DMS79 treated with DMSO at 0.1 percent for 48 hours (cell line): ENCODE measurements around the gene RAB3GAP2.
"Not testable (repeated sequence)": the region's sequence is repeated elsewhere in the genome, so short reads cannot be mapped to it uniquely, and the experiment has no call there.

Source experiments
- DNase-seq: peaks from one replicate; lab custom pipeline; 2025; lab: John Stamatoyannopoulos, UW

The RAB3GAP2 gene

DNA sequence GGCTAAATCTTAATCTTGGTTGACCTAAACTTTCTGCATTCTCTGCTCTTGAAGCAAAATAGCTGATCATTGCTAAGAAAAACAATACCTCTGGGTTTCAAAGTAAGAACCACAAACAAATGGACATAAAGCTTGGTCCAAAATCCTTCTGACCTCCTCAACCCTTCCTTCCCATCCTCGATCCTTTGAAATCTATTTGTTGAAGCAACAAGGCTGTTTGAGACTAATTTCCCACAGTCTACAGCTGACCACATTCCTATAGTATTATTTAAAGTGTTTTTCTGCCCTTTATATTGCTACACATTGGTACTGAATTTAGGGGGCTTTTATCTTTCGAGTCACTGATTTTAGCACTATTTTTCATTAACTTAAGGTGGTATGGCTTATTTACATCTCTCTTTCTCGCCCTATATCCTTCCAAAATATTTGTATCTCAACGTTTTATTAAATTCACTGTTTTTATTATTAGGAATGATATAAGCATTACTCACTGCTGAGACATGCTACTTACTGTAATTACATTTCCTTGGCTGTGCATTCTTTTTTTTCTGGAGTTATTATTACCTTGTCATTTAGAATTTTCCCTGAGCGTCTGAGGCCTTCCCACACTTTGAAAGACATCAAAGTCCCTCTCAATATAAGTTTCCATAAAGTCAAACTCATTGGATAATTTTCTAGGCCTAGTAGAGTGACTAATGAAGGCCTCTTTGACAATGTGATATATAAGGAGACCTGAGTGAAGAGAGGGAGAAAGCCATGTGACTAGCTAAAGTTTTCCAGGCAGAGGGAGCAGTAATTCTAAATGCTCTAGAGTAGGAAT, 73.9 kb downstream of the RAB3GAP2 start:
- DNase-seq: no peak

DNA sequence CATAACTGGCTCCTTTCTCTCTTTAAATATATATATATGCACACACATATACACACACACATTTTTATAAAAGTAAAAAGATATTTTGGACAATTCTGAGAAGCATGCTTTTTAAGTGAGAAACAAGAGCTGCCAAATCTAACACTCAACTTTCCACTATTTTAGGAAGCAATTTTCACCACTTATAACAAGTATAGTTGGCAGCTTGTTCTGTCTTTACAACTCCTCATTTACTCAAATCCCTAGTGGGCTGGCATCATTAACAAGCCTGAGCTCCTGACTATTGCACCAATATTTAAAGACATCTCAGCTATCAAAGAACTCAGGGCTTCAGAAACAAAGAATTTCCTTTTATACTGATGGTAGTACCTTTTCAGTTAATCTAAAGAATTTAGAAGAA, 76.6 kb downstream of the RAB3GAP2 start:
- DNase-seq: no peak

DNA sequence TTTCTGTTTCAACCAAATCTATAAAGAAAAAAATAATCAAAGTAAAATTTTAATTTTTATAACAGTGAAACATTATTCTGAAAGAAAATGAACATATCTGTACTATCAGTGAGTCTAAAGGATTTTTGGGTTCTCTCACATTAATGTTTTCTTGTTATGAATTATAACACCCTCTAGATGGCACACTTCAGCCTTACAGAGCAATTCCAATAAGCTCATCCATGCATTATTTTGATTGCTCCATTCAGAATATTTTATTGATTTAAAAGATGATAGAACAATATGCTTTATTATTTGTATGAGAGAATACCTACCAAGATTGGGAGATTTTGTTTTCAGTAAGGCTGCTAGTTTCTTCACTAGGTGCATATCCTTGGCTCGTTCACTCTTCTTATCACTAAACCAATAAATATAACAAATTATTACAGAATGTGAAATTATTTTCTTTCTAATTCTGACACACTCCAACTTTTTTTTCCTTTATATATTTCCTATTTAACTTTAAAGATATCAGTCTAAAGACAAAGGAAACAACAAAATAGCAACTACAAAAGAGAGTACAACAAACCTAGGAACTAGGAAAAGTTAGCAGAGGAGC, 82.4 kb downstream of the RAB3GAP2 start:
- peak; percentile 40 for DNase-seq

DNA sequence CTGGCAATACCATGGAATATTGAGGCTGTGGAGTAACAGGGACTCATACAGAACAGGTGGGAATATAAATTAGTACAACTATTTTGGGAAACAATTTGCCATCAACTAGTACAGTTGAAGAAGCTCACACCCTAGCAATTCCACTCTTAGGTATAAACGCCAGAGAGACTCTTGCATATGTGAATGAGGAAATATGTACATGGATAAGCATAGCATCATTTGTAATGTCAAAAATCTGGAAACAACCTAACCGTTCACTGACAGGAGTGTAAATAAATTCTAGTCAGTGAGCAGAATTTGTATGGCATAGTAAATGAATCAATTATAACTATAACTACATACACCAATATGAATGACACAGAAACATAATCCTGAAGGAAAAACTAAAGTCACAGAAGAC, 83.7 kb downstream of the RAB3GAP2 start:
- DNase-seq: no peak

DNA sequence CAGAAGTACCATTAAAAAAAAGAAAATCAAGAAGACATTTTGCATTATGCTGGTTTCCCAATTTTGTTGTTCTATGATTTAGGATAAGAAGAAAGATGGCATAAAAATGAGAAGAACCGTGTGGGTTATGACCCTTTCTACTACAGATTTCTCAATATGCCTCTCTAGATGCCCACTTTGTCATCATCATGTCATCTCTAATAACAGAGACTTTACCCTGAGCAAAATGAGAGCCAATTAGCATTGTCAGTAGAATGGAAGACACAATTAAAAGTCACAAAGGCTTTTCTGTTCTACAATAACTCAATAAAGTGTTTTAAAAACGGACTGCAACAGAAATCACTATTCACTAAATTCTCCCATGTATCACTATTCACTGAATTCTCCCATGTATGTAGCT, 85.5 kb downstream of the RAB3GAP2 start:
- no peak for DNase-seq

DNA sequence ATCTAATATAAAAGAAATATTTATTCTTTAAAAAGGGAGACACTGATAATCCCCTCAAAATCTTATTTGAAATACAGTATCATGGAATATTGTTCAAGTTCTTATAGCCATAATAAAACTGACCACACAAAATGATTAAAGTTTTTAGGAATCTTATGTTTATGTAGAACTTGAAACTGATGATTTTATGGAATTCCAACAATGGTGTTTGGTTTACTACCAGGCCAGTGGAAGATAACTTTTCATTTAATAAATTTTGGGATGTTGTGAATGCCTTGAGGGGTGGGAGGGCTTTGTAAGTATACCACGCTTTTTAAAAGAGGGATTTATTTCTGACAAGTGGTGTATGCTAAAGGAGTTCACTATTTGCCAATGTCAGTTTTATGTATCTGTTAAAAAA, 87.7 kb downstream of the RAB3GAP2 start:
- no peak for DNase-seq

DNA sequence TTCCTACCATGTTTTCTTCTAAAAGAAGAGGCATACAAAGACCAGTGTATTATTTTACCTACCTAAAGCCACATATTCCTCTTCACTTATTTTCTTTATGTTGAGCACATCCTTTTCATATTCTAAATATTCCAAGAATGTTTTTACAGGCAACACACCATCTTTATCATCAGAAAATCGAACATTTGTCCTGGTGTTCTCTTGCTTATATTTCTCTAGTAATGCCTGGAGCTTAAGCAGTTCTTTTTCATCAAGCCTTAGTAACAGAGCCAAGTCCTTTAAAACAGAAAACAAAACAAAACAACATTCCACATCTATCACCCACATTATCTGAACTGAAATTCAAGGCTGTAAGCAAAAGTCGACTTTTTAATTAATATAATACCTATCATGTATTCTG, 89.6 kb downstream of the RAB3GAP2 start:
- no peak for DNase-seq

DNA sequence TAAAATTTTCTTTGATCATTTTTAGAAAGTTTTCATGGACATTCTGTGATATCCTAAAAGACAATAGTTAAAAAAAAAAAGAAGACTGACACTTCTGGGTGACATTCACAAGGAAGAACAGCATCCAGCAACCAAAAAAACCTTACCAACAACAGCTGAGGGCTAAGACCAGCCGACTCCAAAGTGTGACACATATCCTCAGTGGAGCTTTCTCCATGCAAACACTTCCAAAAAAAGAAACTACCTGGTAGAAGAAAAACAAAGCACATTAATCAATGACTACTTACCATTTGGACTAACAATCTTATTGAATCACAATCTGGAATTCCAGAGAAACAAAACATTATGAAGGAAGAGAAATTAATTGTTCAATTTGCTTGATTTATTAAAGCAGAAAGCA, 90.1 kb downstream of the RAB3GAP2 start:
- no peak for DNase-seq

DNA sequence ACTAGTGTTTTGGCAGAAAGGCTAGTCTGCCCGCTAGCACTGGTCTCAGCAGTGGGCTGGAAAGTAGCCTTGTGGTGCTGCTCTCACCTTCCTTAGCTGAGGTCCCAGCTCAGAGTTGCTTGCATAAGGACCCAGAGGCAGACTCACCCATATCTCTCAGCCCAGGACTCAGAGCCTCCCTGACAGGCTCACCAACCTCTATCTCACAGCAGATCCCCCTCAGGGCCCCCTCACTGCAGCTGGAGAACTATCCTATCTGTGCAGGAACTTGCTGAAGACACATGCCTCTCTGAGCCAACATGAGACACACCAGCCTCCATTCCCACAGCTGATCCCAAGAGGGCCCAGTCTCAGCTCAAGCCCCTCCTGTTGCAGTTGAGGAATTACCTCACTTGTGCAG, 95.7 kb downstream of the RAB3GAP2 start:
- DNase-seq: no peak

DNA sequence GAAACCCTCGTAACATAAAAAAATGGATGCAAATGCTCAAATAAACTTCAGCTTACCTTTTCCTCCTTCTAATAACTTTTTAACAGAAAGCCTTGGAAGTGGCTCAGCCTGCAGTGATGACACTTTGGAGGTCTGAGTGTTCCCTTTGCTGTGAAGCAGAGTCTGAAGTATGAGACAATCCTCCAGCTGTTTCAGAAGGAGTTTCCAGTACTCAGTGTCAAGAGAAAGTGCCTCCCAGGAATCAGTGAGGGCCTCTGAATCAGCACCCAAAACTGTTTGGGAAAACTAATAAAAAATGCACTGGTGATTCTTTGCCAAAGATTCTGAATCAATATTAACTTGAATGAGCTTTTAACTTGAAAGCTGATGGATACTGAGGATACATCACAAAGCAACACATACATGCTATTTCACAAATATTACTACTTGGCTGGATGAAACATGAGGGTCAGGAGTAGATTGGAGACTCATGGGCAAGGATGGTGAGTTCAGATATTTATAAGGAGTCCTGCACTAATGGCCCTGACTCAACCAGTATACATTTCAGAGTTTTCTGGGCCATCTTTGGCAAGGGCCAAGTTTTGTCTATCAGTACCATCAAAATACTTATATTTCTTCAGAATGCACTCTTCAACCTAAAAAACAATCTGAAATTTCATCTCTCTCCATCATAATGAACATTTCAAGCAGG, 101.3 kb downstream of the RAB3GAP2 start:
- DNase-seq: no peak

DNA sequence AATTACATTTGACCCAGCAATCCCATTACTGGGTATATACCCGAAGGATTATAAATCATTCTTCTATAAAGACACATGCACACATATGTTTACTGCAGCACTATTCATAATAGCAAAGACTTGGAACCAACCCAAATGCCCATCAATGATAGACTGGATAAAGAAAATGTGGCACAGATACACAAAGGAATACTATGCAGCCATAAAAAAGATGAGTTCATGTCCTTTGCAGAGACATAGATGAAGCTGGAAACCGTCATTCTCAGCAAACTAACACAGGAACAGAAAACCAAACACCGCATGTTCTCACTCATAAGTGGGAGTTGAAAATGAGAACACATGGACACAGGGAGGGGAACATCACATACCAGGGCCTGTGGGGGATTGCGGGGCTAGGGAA, 102.4 kb downstream of the RAB3GAP2 start:
- DNase-seq: not testable (repeated sequence)

DNA sequence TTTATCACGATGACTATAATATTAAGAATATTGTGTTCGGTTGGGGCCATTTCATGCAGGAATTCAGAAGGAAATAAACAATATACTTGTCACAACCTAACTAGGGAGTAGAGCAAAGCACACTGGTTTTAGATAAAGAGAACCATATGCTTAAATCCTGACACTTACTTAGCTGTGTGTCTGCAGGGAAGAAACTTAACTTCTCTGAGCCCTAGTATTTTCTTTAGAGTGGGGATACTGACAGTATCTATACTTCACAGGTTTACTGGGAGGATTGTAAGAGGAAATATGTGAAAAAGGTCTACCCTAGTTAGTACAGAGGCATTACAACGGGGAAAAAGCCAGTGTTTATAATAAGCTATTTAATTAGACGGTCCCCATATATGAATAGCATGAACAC, 105.4 kb downstream of the RAB3GAP2 start:
- DNase-seq: no peak

DNA sequence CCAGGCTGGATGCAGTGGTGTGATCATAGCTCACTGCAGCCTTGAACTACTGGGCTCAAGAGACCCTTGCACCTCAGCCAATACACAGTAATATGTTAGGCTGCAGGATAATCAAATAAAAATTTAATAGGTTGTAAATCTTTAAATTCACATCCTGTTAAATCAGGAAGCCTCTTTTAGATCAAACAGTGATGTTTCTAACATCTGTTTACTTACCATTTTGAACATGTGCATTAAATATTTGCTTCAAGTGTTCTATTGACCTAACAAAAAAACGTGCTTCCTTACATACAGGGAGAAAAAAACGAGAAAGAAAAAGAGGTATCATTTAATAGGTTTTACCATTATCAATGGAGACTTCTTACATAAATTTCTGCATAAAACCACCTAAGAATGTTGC, 107.7 kb downstream of the RAB3GAP2 start:
- DNase-seq: no peak

DNA sequence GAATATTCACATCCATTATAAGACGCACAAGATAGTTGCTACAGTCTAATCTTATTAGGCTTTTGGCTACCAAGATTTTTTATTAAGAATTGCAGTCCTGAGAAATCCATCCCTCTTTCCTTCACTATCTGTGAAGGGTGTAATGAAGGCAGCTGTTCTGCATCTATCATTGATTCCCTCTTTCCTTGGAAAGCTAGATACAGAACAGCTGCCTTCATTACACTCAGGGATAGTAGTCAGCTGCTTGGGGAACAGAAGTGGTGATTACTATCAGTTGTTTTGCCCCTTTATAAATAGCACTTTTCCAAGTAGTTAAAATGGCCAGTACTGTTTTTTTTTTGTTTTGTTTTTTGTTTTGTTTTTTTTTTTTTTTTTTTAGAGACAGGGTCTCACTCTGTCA, 108.1 kb downstream of the RAB3GAP2 start:
- DNase-seq: no peak

DNA sequence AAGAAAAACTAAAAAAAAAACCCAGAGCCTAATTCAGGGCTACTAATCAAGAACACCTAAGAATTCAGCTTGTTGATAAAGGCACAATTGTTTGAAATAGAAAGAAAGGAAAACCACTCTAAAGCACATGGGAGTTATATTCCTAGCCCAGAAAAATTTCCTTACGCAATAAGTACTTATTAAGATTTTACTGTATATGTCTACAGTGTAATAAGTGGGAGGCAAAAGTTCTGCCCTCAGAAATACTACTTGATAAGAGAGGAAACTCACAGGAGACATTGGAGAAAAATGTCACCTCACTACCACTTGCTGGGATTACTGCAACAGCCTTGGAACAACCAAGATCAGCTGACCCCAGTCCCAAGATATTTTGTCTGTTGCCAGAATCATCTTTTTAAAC, 112.2 kb downstream of the RAB3GAP2 start:
- no peak for DNase-seq

DNA sequence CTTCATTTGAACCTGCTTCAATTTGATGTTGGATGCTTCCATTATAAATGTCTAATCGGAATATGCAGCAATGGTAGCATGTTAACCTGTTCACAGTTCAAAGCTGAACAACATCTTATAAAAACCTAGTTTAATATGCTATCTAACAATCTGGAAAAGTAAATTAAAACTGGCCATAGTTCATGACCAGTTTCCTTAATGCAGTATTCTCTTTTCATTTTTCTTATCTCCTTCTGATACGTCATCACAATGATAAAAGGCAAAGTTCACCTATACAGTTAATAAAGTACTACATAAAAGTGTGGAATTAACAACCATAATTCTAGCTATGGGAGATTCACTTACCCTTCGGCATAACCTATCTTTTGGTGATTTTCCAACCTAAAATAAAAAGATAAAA, 113.2 kb downstream of the RAB3GAP2 start:
- no peak for DNase-seq

DNA sequence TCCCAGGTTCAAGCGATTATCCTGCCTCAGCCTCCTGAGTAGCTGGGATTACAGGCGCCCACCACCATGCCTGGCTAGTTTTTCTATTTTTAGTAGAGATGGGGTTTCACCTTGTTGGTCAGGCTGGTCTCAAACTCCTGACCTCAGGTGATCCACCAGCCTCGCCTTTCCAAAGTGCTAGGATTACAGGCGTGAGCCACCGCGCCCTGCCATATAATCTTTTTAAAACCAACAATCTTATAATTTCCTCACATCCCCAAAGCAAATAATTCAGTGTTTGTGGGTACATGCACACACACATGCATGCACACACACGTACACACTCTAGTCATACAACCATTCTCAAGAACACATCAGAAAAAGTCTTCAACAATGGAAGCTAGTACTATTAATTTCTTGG, 113.7 kb downstream of the RAB3GAP2 start:
- not testable (repeated sequence) for DNase-seq

DNA sequence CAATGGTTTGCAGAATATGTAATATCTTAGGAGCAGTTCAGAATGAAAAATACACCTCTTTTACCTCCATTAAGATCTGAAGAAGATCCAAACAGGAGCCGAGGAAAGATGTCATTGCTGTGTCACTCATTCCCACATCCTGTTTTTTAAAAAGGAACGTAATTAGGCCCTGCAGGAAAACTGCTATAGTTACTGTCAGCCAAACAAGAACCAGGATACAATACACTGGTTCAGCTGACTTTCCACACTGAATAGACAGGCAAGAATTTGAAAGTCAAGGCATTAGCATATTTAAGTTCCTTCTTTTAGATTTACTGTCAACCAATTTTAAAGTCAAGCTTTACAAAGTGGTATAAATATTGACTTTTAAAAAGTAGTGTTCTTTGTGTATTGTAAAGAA, 114.5 kb downstream of the RAB3GAP2 start:
- DNase-seq: no peak

DNA sequence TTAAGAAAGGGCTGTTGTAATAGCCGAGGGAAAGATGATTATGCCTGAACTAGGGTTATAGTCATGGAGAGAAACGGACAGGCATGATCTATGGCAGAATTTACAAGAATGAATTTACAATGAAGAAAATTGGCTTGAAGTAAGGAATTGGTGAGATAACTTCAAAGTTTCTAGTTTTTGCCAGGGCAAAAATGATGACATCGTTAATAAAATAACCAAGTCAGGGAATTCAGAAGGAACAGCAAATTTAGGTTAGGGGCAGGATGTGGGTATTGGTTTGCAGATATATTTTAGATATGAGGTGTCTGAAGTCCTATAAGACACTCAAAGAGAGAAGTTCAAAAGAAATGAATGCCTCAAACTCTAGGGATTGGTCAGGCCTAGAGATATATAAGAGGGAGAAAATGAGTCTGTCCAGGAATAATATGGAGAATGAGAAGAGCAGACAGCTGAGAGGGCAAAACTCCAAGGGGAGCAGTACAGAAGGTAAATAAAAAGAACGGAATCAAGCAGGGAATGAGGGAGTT, 115.6 kb downstream of the RAB3GAP2 start:
- DNase-seq: no peak

DNA sequence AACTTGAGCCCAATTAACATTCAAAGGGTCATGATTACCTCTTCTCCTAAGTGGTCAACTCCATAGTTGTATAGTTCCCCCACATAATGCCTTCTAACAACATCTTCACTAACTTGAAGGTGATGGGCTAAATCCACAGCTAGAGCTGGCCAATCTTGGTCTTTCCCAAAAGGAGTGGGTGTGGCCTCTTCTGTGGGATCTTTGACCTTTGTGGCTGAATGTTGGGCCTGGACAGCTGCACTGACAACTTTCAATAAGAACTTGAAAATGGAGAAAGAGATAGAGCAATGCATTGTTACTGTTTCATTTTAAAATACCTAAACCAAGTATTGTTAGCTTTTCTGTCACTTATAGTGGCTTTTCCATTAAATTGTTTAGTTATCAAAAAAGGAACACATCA, 119.1 kb downstream of the RAB3GAP2 start:
- DNase-seq: no peak

DNA sequence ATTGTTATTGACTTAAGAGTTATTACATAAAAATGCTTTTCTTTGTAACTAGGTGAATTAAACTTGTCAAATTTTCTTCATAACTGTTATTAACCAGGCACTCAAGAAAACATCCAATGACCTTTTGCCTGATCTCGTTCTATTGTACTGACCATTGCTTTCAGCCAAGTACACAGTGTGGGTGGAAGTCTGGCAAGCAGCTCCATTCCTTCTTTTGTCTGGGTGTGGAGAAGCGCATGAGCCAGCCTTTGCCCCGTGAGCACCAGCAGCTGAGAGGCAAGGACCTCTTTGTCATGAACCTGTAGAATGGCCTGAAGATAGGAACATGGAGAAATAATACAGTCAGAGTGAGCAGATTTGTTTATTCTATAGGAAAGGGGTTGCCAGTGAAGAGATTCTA, 120.8 kb downstream of the RAB3GAP2 start:
- DNase-seq: no peak

DNA sequence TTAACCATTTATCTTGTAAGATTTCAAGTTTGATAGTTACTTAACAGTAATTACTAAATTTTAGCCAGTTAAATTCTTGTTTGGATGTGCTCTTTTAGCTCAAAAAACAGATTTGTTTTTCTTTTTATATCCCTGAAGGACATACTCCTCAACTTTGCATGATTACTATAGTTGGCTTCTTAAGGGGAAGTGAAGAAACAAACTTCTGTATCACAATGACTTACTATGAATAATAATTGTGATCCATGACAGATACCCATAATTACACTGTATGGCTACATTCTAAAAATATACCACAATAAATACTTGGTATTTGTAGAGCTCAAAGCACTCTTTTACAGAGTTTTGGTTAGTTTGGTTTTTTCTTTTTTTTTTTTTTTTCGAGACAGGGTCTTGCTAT, 122.5 kb downstream of the RAB3GAP2 start:
- DNase-seq: no peak

DNA sequence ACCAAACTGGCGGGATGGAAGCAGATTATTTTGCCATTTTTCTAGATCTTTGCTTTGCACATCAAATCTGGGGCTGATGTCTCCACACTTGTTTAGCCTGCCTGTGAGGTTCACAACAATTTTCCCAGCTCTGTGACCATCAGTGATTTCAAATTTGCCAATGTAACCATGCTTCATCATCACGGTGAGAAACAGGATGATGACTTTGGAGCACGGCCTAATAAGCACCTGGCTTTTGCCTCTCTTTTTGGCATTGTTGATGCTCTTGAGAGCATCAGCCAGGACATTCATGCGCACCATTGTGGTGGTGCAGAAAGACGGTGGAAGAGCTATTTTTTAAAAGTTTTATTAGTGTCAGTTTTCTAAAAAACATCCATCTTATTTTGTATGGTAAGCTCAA, 128.2 kb downstream of the RAB3GAP2 start:
- no peak for DNase-seq
